Activated naive CD4-positive, alpha-beta T cell treated with Interleukin-2 at 50 U/mL for 16 hours (primary cell): ENCODE results near the gene SCAMP2.

ENCODE experiments used
- DNase-seq: peaks from one replicate; pipeline ENCODE4 v3.0.0-alpha.2; 2020

SCAMP2 gene

GRCh38 chr15:74837482-74838136, 35.6 kb downstream of the SCAMP2 start:
- no peak for DNase-seq

DNA sequence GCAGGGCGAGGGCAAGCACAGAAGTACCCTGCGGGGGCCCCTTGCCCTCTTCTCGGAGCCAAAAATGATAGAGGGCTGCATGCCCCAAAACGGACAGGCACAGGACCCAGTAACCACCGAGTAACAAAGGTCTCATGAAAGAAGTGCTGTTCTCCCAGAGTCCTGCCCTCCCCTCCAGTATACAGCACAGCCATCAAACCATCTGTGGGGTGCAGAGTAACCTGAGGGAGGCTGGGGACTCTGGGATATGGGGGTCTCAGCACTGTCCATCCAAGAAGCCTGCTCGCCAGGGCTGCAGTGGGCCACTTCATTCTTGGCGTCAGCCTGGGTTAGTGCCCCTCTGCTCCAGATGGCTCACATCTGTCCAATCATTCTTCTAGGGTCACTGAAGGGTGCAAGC, 36.3 kb downstream of the SCAMP2 start:
- no peak for DNase-seq

- DNase-seq: peak; percentile 47
These were observed 37.8 kb downstream of the SCAMP2 start for GRCh38 chr15:74835312-74835823.

GRCh38 chr15:74833376-74834107, 39.6 kb downstream of the SCAMP2 start:
- DNase-seq: no peak

- no peak for DNase-seq
These were observed 40.3 kb downstream of the SCAMP2 start for GRCh38 chr15:74832826-74833225.

DNA sequence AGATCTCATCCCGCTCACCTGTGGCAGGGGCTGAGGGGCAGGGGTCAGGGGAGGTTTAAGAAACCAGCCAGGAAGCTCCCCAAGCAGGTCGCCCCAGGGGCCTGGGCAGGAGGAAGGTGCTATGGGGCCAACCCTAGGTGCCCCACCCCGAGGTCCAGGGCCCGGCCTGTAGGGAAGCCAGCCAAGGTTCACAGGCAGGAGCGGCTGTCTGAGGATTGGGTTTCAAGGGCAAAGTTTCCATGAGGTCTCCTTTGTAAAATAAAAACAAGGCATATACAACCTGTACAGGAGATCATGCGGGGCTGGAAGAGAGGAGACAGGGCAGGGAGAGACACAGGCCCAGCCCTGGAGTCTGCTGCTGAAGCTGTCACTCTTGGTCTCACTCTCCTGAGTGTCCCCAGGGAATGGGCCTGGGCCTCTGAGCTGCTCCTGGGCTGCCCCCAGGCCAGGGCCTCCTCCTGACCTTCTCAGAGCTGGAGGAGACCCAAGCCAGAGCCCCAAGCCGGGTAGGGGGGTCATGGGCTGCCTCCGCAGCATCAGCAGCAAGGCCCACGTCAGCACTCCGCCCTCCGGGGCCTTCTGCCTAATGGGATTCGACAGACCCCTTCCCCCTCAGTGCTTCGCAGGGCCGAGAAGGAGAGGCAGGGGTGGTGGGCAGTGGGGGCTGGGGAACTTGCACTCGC, 41.2 kb downstream of the SCAMP2 start:
- no peak for DNase-seq

DNA sequence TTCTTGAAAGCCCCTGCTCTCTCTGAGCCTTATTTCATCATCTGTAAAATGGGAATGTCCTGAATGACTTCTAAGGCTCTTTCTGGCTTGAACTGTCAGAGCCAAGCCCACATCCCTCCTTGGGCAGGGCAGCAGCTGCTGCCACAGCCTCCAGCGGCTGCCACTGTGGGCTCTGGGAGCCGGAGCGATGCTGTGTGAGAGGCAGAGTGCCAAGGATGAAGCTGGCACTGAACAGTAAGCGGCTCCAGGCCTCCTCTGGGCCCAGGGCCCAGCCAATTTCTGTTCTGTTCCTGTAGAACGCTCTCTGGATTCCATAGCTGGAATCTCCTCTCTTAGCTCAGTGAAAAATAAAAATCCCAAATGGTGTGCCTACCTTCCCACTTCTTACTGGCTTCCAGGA, 42.3 kb downstream of the SCAMP2 start:
- no peak for DNase-seq

DNA sequence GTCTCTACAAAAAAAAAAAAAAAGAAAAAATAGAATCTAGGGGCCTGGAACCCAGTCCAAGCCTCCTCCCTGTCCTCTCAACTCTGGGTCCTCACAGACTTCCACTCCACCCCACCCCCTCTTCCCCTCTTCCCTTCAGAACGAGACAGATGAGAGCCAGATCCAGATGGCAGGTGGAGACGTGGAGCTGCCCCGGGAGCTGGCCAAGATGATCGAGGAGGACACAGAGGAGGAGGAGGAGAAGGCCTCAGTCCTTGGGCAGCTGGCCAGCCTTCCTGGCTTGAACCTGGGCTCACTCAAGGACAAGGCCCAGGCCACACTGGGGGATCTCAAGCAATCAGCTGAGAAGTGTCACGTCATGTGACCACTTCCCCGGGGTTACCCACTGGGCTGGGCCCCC, 43.2 kb downstream of the SCAMP2 start:
- no peak for DNase-seq

DNA sequence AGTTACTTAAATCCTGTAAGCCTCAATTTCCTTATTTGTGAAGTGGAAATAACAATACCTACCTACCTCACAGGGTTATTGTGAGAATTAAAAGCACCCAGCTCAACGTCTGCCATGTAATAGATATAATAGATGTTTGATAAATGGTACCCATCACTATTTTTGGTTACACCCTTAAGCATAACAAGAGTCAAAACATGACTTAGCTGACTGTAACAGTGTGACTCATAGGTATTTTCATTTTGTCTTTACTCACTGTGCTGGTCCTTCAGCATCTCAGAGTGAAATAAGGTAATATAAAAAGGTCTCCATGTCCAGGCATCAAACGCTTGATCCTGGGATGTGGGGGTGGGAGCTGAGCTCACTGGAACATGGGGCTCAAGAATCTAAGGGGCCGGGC, 43.7 kb downstream of the SCAMP2 start:
- DNase-seq: no peak

DNA sequence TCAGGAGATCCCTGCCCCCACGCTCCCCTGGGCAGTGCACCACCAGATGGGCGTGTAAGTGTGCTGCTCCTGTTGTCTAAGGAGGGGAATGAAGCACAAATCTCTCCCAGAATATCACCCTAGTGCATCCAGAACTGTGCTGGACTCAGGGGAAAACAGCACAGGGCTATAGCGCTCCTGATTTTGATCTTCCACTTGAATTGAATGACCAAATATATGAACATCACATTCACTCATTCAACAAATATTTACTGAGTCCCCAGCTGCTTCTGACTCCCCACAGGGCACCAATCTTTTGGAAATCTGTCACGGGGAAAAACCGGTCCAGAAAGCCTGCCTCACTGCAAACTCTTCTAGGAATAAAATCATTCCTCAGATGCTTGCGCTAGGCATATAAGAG, 44.3 kb downstream of the SCAMP2 start:
- DNase-seq: no peak

GRCh38 chr15:74827614-74828013, 45.6 kb downstream of the SCAMP2 start:
- no peak for DNase-seq

DNA sequence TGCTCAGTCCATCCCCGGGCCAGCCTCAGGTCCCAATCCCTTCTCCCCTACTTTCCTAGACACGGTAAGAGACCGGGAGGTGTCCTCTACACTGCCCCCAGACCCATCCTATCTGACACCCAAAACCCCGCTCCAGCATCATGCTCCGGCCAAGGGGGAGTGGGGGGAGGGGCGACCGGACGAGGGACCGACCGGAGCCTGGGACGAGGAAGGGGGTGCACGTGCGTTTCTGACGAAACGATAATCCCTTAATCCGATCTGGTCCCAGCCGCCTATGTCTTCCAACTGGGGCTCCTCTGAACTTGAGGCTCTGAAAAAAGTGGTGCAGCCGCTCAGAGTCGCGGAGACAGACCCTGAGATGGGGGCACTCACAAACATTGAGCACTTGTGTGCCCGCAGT, 46.2 kb downstream of the SCAMP2 start:
- no peak for DNase-seq

DNA sequence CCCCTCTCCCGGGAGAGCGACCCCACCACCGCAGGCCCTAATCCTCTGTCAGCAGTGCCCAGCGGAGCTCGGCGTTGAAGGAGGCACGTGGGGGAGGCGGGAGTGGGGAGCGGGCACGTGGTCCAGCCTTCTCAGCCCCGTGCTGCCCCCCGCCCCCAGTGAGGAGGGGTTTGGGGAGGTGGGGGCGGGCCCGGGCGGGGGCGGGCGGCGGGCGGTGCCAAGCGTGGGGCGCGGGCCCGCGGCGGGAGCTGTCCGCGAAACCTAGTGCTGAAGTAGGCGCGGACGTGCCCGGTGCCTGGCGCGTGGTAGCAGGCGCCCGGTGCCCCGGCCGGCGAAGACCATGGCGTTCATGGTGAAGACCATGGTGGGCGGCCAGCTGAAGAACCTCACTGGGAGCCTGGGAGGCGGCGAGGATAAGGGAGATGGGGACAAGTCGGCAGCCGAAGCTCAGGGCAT, 46.8 kb downstream of the SCAMP2 start, which contains the start of gene CPLX3:
Gene CPLX3 (plus strand): TSS at position 264 of the 456 bp plus-strand sequence. CDS start 77 bp downstream, at position 341.
- peak; percentile 52 for DNase-seq

GRCh38 chr15:74825866-74826265, 47.3 kb downstream of the SCAMP2 start:
- no peak for DNase-seq

DNA sequence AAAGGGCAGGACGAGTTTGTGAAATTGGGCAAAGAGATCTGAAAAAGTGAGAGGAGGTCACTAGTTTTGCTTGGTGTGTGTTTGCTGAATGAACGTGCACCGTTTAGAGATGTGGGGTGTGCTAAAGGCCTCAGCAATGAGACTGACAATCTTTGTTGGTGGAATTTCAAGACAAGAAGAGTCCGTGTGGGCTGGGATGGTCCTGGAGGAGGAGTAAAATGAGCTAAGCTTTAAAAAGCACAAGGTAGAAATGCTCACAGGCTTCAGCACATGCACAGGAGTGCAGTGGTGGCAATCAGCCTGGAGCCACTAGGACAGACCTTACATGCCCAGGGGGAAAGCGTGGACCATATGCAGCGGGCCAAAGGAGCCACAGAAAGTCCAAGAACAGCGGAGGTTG, 48.2 kb downstream of the SCAMP2 start:
- DNase-seq: no peak

- DNase-seq: no peak
These were observed 49.8 kb downstream of the SCAMP2 start for GRCh38 chr15:74823324-74823723.

DNA sequence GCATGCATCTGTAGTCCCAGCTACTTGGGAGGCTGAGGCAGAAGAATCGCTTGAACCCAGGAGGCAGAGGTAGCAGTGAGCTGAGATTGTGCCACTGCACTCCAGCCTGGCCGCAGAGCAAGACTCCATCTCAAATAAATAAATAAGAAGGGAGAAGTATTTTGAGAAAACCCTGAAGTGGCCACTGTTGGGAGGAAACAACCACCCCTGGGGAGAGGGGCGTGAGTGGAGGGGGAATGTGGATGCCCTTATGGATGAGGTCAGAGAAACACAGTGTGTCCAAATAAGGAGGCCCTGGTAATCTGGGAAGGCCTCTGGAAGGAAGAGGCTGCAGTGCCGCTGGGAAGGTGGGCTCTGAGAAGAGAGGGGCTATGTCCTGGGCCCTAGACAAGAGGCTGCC, 50.9 kb downstream of the SCAMP2 start:
- no peak for DNase-seq

DNA sequence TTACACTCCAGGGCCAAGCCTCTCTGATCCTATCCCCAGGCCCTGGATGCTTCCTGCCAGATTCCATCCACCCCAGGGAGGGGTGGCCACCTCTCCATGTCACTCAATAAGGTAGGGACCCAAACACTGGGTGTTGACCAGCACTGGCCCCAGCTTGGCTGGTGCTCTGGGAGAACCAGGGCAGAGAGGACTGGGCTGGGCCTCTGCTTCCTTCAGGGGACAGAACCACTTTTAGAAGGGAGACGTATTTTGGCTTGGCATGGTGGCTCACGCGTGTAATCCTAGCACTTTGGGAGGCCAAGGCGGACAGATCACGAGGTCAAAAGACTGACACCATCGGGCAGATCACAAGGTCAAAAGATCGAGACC, 51.4 kb downstream of the SCAMP2 start:
- DNase-seq: no peak

GRCh38 chr15:74821091-74821789, 51.9 kb downstream of the SCAMP2 start:
- DNase-seq: no peak

- DNase-seq: no peak
These were observed 53.1 kb downstream of the SCAMP2 start for GRCh38 chr15:74820056-74820455.

DNA sequence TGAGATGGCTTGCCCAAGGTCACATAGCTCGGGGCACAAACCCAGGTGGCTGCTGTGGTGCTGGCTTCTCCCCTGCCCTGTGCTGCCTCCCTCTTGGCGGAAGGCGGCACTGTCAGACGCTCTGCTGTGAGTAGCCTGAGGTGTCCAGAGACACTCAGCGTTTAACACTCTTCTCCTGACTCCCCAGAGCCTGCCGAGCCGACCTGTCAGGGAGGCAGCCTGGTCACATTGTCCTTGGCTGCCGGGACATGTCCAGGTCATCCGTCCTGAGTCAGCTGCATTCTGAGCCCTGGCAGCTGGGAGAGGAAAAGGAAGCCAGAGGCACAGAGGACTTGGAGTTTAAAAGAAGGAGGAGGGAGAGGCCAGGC, 55.8 kb downstream of the SCAMP2 start:
- no peak for DNase-seq

- no peak for DNase-seq
These were observed 56.4 kb downstream of the SCAMP2 start for GRCh38 chr15:74816624-74817369.
